Activated T-helper 2 cell treated with anti-CD3 and anti-CD28 coated beads, Interferon-gamma antibody, Interleukin-2, Interleukin-4, amounts not matched to agents 10 μg/mL and 5 μg/mL and 100 μg/mL, durations not matched to agents 14 hours and 24 hours and 36 hours (primary cell): Measurements from ENCODE around the gene PLA2G12A. TPM values are rescaled to one million over a fixed set of nuclear protein-coding genes. Genes with fewer than 3 reads are reported as not detected.
A peak's percentile ranks its signal among the peaks of the same experiment; 100 is the strongest.

Experiments used
- DNase-seq: peaks from one replicate; pipeline ENCODE4 v3.0.0; 2021; ENCODE audit warnings: low spot score
- H3K27ac Mint-ChIP-seq: one replicate; pipeline ENCODE4 v1.8.0; 2021; ENCODE audit warnings: mixed read lengths
- H3K27me3 Mint-ChIP-seq: one replicate; pipeline ENCODE4 v1.8.0; 2021; ENCODE audit warnings: low read depth, mixed read lengths
- H3K36me3 Mint-ChIP-seq: one replicate; pipeline ENCODE4 v1.8.0; 2021; ENCODE audit warnings: low read depth, mixed read lengths
- H3K4me1 Mint-ChIP-seq: one replicate; pipeline ENCODE4 v1.8.0; 2021; ENCODE audit warnings: low read depth, mixed read lengths
- H3K4me3 Mint-ChIP-seq: one replicate; pipeline ENCODE4 v1.8.0; 2021; ENCODE audit warnings: low read depth, mild to moderate bottlenecking, moderate library complexity, mixed read lengths
- H3K9me3 Mint-ChIP-seq: one replicate; pipeline ENCODE4 v1.8.0; 2021; ENCODE audit warnings: mixed read lengths
- intact Hi-C: fragments of 100-400 bp; cut with micrococcal nuclease; formaldehyde crosslinking; loops from one replicate; pipeline ENCODE4 v1.15.1; 2023
- total RNA-seq: library from RNA; stranded (reverse); gene quantifications from 2 replicates; pipeline ENCODE4 v1.2.3, GENCODE V29; 2022

PLA2G12A gene
- total RNA-seq, 1 donor from 2014 or later, result 7.9 TPM

GRCh38 chr4:109745830-109746229, 16.0 kb upstream of the PLA2G12A start:
- no peak for DNase-seq
- no peaks in the 10 kb centered on the region for H3K4me1 Mint-ChIP-seq
- no peak overlapping the region for H3K4me3 Mint-ChIP-seq

GRCh38 chr4:109739547-109739946, 9.7 kb upstream of the PLA2G12A start:
- H3K4me1 Mint-ChIP-seq, result no peaks in the 10 kb centered on the region
- H3K27me3 Mint-ChIP-seq, result peaks cover 27% of the 10 kb centered on the region
- H3K9me3 Mint-ChIP-seq, result no peaks in the 10 kb centered on the region
- no peak for DNase-seq
- H3K27ac Mint-ChIP-seq, result no peak overlapping the region
- intact Hi-C loops, result no loop called here
- no peaks in the 10 kb centered on the region for H3K36me3 Mint-ChIP-seq
- H3K4me3 Mint-ChIP-seq, result no peak overlapping the region

More at GRCh38 chr4:109745830-109746229, 16.0 kb upstream of the PLA2G12A start:
- Mint-ChIP-seq H3K27ac (no peak overlapping the region), H3K36me3 (no peaks in the 10 kb centered on the region), H3K9me3 (no peaks in the 10 kb centered on the region), H3K27me3 (peaks cover 22% of the 10 kb centered on the region)
- intact Hi-C loops, result no loop called here

DNA sequence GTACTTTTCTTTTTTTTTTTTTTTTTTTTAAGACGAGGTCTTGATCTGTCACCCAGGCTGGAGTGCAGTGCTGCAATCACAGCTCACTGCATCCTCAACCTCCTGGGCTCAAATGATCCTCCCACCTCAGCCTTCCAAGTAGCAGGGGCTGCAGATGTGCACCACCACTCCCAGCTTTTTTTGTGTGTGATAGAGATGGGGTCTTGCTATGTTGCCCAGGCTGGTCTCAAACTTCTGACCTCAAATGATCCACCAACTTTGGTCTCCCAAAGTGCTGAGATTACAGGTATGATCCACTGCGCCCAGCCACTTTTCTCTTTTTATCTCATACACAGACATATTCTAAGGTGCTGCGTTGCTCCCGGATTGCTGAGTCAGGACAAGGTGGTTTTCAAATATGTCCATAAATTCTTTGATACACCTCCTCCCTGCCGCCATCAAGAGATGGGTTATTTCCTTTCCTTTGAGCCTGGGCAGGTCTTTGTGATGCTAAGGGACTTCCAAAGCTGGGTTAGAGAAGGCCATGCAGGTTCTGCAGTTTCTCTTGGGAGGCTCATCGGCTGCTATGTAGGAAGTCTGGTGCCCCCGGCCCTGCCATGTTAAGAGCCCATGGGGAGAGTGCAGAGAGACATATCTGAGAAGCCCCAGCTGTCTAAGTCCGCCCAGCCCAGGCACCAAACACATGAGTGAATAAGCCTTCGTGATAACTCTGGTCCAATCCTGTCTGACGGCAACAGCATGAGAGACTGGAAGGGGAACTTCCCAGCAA, 8.4 kb upstream of the PLA2G12A start:
- no peak for DNase-seq
- H3K36me3 Mint-ChIP-seq, result no peaks in the 10 kb centered on the region
- intact Hi-C loops, result no loop called here
- H3K27me3 Mint-ChIP-seq, result peaks cover 21% of the 10 kb centered on the region
- no peaks in the 10 kb centered on the region for H3K4me1 Mint-ChIP-seq
- no peak overlapping the region for H3K27ac Mint-ChIP-seq
- H3K9me3 Mint-ChIP-seq, result no peaks in the 10 kb centered on the region
- no peak overlapping the region for H3K4me3 Mint-ChIP-seq

DNA sequence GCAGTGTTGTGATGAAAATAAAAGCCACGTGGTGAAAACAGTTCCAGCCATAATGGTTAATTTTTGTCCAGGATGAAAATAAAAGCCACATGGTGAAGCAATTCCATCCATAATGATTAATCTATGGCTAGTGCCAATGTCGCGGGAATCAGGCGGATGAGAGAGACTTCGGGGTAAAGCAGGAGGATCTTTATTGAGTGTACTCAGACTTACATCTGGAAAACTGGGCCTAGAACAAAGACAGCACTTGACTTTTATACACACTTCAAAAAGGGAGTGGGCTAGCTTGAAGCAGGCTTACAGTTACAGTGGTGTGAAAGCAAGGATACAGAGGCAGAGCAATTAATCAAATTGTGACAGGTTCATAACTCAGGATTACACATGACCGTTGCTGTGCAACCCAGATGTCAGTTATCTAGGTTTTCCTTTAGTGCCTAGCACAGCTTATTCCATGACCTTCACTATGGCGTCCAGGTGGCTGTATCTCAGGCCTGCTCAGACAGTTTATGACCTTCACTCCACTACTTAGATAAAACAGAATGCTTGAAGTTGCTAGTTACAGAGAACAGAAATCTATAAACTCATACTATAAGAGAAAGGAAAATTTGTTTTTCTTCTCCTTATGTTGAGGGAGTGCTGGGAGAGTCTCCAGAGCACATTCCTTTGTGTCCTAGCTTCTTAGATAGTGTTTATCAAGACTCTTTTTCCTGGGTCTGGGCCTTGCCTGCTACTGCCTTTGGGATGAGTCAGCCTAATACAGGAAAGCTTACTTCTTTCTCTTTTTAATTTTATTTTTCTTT, 5.9 kb upstream of the PLA2G12A start:
- Mint-ChIP-seq H3K36me3 (no peaks in the 10 kb centered on the region), H3K9me3 (no peaks in the 10 kb centered on the region), H3K27me3 (peaks cover 15% of the 10 kb centered on the region), H3K4me3 (no peak overlapping the region), H3K27ac (no peak overlapping the region), H3K4me1 (no peaks in the 10 kb centered on the region)
- no peak for DNase-seq
- intact Hi-C loops, result no loop called here

- no peak for DNase-seq
- no peaks in the 10 kb centered on the region for H3K9me3 Mint-ChIP-seq
- intact Hi-C loops, result no loop called here
- no peak overlapping the region for H3K27ac Mint-ChIP-seq
- peaks cover 6% of the 10 kb centered on the region for H3K27me3 Mint-ChIP-seq
- H3K36me3 Mint-ChIP-seq, result no peaks in the 10 kb centered on the region
- no peak overlapping the region for H3K4me3 Mint-ChIP-seq
- H3K4me1 Mint-ChIP-seq, result peaks cover 8% of the 10 kb centered on the region
Observed at GRCh38 chr4:109733728-109734127, 3.9 kb upstream of the PLA2G12A start.

GRCh38 chr4:109730619-109731545, 1.0 kb upstream of the PLA2G12A start:
- Mint-ChIP-seq H3K27me3 (no peaks in the 10 kb centered on the region), H3K36me3 (peaks cover 5% of the 10 kb centered on the region), H3K4me3 (peak overlapping the region; percentile 79), H3K27ac (no peak overlapping the region), H3K9me3 (no peaks in the 10 kb centered on the region), H3K4me1 (peaks cover 14% of the 10 kb centered on the region)
- no peak for DNase-seq
- intact Hi-C loops, result loop anchor here (1.0 to 2.0 kb wide), 3 partner anchors 28 to 170 kb away; partner anchors contain the start of genes CASP6, GAR1 and MCUB

DNA sequence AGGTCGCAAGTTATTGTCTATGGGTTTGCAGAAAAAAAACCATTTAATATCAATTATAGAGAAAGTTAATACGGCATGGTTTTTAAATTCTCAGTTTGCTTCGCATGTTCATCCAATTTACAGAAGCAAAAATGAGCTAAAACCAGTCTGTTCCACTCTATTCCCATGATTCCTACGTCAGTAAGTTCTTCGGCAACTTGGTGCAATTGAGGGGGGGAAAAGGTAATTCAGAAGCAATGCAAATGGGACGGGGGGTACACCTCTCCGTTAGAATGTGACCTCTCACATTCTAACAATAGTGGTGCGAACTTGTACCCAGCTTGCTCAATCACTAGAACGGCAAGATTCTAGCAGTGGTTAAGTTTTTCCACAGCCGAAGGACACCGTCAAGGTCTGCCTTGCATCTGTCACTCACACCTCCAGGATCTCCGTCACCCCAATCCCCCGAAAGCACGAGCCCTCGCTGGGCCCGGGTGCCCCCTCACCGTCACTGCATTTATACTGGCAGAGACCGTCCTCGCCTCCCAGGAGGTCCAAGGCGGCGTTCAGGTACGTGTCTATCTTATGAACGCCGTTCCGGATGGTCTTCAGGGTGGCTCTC, 653 bp downstream of the PLA2G12A start:
- peak overlapping the region; percentile 82 for H3K4me3 Mint-ChIP-seq
- no peaks in the 10 kb centered on the region for H3K9me3 Mint-ChIP-seq
- H3K27ac Mint-ChIP-seq, result no peak overlapping the region
- DNase-seq, result no peak
- H3K27me3 Mint-ChIP-seq, result no peaks in the 10 kb centered on the region
- H3K4me1 Mint-ChIP-seq, result peaks cover 14% of the 10 kb centered on the region
- peaks cover 5% of the 10 kb centered on the region for H3K36me3 Mint-ChIP-seq
- intact Hi-C loops, result no loop called here

DNA sequence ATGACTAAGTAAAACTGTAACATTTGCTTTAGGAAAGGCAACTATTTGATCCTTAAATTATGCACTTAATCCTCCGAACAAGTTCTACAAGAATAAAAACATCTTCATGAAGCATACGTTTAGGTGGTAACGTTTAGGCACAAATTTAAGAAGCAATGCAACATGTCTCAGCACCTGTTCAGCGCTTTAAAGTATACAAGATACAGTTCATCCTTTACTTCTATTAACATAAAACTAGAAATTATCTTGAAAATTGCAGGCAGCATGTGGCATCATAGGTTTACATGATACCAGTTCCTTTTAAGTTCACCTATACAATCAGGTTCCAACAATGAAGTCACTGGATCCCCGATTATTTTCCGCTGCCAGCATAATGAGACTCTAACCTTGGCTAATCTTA, 1.5 kb downstream of the PLA2G12A start:
- Mint-ChIP-seq H3K36me3 (peaks cover 5% of the 10 kb centered on the region), H3K4me3 (no peak overlapping the region), H3K27ac (no peak overlapping the region), H3K9me3 (no peaks in the 10 kb centered on the region), H3K27me3 (no peaks in the 10 kb centered on the region), H3K4me1 (peaks cover 14% of the 10 kb centered on the region)
- intact Hi-C loops, result no loop called here
- DNase-seq, result no peak

DNA sequence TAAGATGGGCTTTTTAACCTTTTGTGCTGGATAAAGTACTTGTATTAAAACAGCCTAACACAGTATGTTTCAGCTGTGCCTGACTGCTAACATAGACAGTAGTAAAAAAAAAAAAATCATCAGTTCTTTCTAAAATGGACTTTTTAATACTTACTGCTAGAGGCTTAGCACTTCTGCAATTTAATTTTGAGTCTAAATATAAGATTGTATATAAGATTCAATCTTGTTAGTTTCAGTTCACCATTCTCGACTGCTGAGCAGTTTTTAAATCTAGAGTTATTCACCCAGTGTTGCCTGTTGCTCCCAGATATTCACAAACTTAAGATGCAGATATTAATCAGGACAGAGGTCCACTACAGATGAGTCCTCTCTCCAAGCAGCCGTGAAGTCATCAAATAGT, 6.8 kb downstream of the PLA2G12A start:
- Mint-ChIP-seq H3K27me3 (no peaks in the 10 kb centered on the region), H3K36me3 (peaks cover 16% of the 10 kb centered on the region), H3K4me1 (peaks cover 4% of the 10 kb centered on the region), H3K4me3 (no peak overlapping the region), H3K27ac (no peak overlapping the region), H3K9me3 (peaks cover 6% of the 10 kb centered on the region)
- no peak for DNase-seq
- intact Hi-C loops, result no loop called here

DNA sequence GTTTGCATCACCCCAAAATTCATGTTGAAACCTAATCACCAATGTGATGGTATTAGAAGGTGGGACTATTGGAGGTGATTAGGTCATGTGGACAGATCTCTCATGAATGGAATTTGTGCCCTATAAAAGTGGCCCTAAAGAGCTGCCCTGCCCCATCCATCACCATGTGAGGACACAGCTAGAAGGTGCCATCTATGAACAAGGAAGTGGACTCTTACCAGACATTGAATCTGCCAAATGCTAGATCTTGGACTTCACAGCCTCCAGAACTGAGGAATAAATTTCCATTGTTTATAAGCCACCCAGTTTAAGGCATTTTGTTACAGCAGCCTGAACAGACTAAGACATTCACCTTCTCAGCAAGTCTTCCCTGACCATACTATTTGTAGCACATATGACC, 7.5 kb downstream of the PLA2G12A start:
- Mint-ChIP-seq H3K36me3 (peaks cover 13% of the 10 kb centered on the region), H3K27me3 (no peaks in the 10 kb centered on the region), H3K9me3 (peaks cover 6% of the 10 kb centered on the region), H3K27ac (no peak overlapping the region), H3K4me1 (no peaks in the 10 kb centered on the region), H3K4me3 (no peak overlapping the region)
- intact Hi-C loops, result no loop called here
- no peak for DNase-seq

- no peaks in the 10 kb centered on the region for H3K27me3 Mint-ChIP-seq
- peaks cover 4% of the 10 kb centered on the region for H3K4me1 Mint-ChIP-seq
- no peak for DNase-seq
- H3K4me3 Mint-ChIP-seq, result no peak overlapping the region
- intact Hi-C loops, result no loop called here
- peaks cover 25% of the 10 kb centered on the region for H3K36me3 Mint-ChIP-seq
- peaks cover 6% of the 10 kb centered on the region for H3K9me3 Mint-ChIP-seq
- H3K27ac Mint-ChIP-seq, result no peak overlapping the region
Observed at GRCh38 chr4:109721033-109721432, 8.8 kb downstream of the PLA2G12A start.

DNA sequence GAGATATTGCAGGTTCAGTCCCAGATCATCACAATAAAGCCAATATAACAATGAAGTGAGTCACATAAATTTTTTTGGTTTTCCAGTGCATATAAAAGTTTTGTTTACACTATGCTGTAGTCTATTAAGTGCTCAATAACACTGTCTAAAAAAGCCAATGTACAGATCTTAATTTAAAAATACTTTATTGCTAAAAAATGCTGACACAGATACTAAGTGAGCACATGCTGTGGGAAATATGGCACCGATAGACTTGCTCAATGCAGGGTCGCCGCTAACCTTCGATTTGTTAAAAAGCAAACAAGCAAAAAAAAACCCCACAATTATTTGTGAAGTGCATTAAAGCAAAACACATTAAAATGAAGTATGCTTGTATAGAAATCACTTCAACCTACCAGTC, 10.3 kb downstream of the PLA2G12A start:
- H3K4me1 Mint-ChIP-seq, result peaks cover 7% of the 10 kb centered on the region
- no peak overlapping the region for H3K27ac Mint-ChIP-seq
- H3K27me3 Mint-ChIP-seq, result no peaks in the 10 kb centered on the region
- no peak for DNase-seq
- peaks cover 27% of the 10 kb centered on the region for H3K36me3 Mint-ChIP-seq
- peaks cover 6% of the 10 kb centered on the region for H3K9me3 Mint-ChIP-seq
- intact Hi-C loops, result no loop called here
- no peak overlapping the region for H3K4me3 Mint-ChIP-seq
